Ishikawa (cell line): ENCODE measurements around the gene IVL.

Experiments used
- CREB1 ChIP-seq: IDR thresholded peaks from 2 replicates; pipeline ENCODE4 v1.6.1; 2012; ENCODE audit warnings: low read depth
- MAX ChIP-seq: IDR thresholded peaks from 2 replicates; pipeline ENCODE4 v1.6.1; 2012
- REST ChIP-seq: IDR thresholded peaks from 2 replicates; pipeline ENCODE4 v1.6.1; 2012; ENCODE audit warnings: low read depth, mild to moderate bottlenecking
- TAF1 ChIP-seq: IDR thresholded peaks from 2 replicates; pipeline ENCODE4 v1.6.1; 2012; ENCODE audit warnings: low read depth, mild to moderate bottlenecking
- TCF12 ChIP-seq: IDR thresholded peaks from 2 replicates; pipeline ENCODE4 v1.6.1; 2012; ENCODE audit warnings: low read depth
- YY1 ChIP-seq: IDR thresholded peaks from 2 replicates; pipeline ENCODE4 v1.6.1; 2012; ENCODE audit warnings: low read depth

- TF ChIP-seq CREB1 (no peak), TAF1 (no peak), REST (no peak), MAX (no peak), YY1 (no peak), TCF12 (no peak)
Observed at GRCh38 chr1:152906023-152906565, 2.3 kb upstream of the IVL start.
